Kasumi-1 (cell line): ENCODE data around the gene SP140.
"Not testable (repeated sequence)": the region's sequence is repeated elsewhere in the genome, so short reads cannot be mapped to it uniquely, and the experiment has no call there.

ENCODE experiments used
- DNase-seq, 2 experiments: peaks; one replicate each; lab custom pipeline; 2025; lab: John Stamatoyannopoulos, UW

SP140 gene

GRCh38 chr2:230289311-230289710 is 63.8 kb downstream of the SP140 start:
- DNase-seq = peak; percentile 14 to 25

- DNase-seq = no peak
Observed at GRCh38 chr2:230295192-230295591, 69.7 kb downstream of the SP140 start.

GRCh38 chr2:230296917-230297316 is 71.4 kb downstream of the SP140 start:
- no peak for DNase-seq

- no peak for DNase-seq
Observed at GRCh38 chr2:230299618-230300017, 74.1 kb downstream of the SP140 start.

- DNase-seq = no peak
Observed at GRCh38 chr2:230305416-230306275, 80.1 kb downstream of the SP140 start.

- no peak for DNase-seq
Observed at GRCh38 chr2:230306474-230306873, 80.9 kb downstream of the SP140 start.

- no peak for DNase-seq
Observed at GRCh38 chr2:230307485-230307884, 81.9 kb downstream of the SP140 start.

GRCh38 chr2:230308402-230309000 is 83.0 kb downstream of the SP140 start:
- DNase-seq = no peak

- DNase-seq = not testable (repeated sequence)
Observed at GRCh38 chr2:230310792-230311191, 85.3 kb downstream of the SP140 start.

- not testable (repeated sequence) for DNase-seq
Observed at GRCh38 chr2:230311634-230312033, 86.1 kb downstream of the SP140 start.

- DNase-seq = no peak
Observed at GRCh38 chr2:230312638-230313037, 87.1 kb downstream of the SP140 start.

- no peak for DNase-seq
Observed at GRCh38 chr2:230317366-230317765, 91.8 kb downstream of the SP140 start.

- DNase-seq = no peak
Observed at GRCh38 chr2:230318190-230319121, 92.9 kb downstream of the SP140 start.

- DNase-seq = no peak
Observed at GRCh38 chr2:230319211-230319862, 93.8 kb downstream of the SP140 start.

GRCh38 chr2:230321031-230321430 is 95.5 kb downstream of the SP140 start:
- DNase-seq = no peak

- DNase-seq = no peak
Observed at GRCh38 chr2:230322561-230323384, 97.2 kb downstream of the SP140 start.

GRCh38 chr2:230323385-230324106 is 98.0 kb downstream of the SP140 start:
- DNase-seq = no peak

- no peak for DNase-seq
Observed at GRCh38 chr2:230324503-230324902, 99.0 kb downstream of the SP140 start.

- no peak for DNase-seq
Observed at GRCh38 chr2:230325316-230326243, 100.0 kb downstream of the SP140 start.
